ENCODE data around the gene PUSL1.

PUSL1 gene

DNA sequence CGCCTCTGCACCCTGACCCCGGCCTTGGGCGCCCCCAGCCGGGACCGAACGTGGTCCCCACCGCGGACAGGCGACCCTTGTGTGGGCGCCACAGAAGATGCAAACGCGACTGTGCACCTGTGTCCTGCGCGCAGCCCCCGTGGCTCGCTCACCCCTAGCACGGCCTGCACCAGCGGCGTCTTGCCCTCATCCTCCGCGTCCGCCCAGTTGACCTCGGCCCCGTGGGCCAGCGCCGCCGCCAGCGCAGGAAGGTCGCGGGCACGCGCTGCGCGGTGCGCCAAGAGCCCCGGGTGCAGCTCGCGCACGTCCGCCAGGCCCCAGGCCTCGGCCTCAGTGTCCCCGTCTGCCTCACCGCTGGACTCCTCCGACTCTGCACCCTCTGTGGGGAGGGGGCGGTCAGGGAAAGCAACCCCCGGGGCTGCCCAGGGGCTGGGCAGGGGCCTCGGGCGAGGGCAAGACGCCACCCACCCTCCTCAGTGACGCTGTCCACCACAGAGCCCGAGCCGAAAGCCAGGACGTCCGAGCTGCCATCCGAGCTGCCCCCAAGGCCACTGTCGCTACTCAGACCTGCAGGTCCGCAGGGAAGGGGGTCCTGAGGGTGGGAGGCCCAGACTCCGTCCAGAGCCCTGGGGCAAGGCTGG is 14.0 kb upstream of the PUSL1 start:
- DNase-seq (ENCODE audit: extremely low read depth, insufficient read length): no peak
- Histone ChIP-seq H3K27me3 (replicated peaks; ENCODE audit: control insufficient read depth, insufficient read depth, low read length) (no peaks in the 10 kb centered on the region), H3K4me3 (replicated peaks; ENCODE audit: low read depth, low read length) (no peak overlapping the region), H3K36me3 (ENCODE audit: control insufficient read depth, insufficient read depth, low read length) (no peaks in the 10 kb centered on the region)
- TF ChIP-seq, protein P1, sequence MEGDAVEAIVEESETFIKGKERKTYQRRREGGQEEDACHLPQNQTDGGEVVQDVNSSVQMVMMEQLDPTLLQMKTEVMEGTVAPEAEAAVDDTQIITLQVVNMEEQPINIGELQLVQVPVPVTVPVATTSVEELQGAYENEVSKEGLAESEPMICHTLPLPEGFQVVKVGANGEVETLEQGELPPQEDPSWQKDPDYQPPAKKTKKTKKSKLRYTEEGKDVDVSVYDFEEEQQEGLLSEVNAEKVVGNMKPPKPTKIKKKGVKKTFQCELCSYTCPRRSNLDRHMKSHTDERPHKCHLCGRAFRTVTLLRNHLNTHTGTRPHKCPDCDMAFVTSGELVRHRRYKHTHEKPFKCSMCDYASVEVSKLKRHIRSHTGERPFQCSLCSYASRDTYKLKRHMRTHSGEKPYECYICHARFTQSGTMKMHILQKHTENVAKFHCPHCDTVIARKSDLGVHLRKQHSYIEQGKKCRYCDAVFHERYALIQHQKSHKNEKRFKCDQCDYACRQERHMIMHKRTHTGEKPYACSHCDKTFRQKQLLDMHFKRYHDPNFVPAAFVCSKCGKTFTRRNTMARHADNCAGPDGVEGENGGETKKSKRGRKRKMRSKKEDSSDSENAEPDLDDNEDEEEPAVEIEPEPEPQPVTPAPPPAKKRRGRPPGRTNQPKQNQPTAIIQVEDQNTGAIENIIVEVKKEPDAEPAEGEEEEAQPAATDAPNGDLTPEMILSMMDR (IDR thresholded peaks at IDR 0.05; ENCODE audit: insufficient read depth, low read length, poor library complexity, severe bottlenecking): no peak

DNA sequence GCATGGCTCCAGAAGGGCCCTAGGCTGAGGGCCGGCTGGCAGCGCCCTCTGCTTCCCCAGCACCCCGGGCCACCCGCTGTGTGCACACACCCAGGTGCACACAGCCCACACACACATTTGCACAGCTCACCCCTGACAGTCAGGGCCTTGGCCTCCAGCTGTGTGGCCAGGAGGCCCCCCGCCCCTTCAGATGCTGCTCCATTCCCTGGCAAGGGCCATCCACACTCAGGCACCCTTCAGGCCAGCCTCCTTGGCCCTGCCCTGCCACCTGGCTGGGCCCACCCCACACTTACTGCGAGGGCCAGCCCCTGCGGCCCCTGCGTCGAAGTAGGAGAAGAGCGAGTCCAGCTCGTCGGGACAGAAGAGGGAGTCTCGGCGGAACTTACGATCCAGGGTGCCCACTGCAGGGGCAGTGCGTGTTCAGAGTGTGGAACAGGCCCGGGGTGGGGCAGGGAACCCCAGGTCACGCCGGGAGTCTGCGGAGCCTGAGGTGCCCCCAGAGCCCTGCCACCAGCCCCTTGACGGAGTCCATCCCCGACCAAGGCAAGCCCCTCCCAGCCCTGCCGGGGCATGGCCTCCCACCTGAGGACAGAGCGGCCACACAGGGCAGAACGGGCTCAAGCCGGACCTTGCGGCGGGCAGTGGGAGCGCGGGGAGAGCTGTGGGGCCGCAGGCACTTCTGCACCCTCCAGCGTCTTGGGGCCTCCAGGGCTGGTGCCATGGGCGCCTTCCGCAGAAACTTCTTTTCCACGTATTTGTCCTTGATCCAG is 13.1 kb upstream of the PUSL1 start:
- TF ChIP-seq, protein P1 (IDR thresholded peaks at IDR 0.05; ENCODE audit: insufficient read depth, low read length, poor library complexity, severe bottlenecking): no peak
- H3K27me3 ChIP-seq (replicated peaks; ENCODE audit: control insufficient read depth, insufficient read depth, low read length): no peaks in the 10 kb centered on the region
- DNase-seq (ENCODE audit: extremely low read depth, insufficient read length): no peak
- H3K4me3 ChIP-seq (replicated peaks; ENCODE audit: low read depth, low read length): no peak overlapping the region
- H3K36me3 ChIP-seq (ENCODE audit: control insufficient read depth, insufficient read depth, low read length): no peaks in the 10 kb centered on the region

DNA sequence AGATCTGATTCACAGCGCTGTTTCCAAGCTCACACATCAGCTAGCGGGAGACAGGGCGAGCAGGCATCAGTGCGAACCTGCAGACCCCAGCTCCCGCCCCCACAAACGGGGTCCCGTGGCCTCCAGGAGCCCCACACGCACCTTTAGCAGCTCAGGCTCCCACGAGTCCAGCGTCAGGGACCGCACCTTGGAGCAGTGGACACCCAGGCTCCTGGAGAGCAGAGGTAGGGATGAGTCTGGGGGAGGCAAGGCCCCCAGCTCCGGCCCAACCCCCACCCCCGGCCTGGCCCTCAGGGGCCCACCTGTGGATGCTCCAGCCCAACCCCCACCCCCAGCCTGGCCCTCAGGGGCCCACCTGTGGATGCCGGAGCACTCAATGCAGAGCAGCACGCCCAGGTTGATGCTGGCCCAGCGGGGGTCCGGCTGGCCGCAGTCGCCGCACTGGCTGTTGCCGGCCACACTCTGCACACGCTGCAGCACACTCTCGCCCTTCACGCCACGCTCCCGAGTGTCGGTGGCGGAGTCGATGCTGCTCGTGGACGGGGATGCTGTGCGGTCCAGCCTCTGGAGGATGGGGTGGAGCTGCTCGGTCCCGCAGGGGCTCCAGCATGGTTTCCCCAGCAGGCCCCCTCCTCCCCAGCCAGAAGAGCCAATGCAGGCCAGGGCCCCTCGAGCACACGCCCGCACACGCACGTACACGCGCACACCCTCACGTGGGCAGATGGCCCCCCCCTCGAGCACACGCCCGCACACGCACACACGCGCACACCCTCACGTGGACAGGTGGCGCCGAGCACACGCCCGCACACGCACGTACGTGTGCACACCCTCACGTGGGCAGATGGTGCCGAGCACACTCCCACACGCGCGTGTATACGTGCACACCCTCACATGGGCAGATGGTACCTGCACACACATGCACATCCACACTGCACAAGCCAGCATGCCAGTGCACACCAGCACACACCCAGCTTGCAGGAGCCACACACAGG is 12.0 kb upstream of the PUSL1 start:
- TF ChIP-seq, protein P1 (IDR thresholded peaks at IDR 0.05; ENCODE audit: insufficient read depth, low read length, poor library complexity, severe bottlenecking): no peak
- Histone ChIP-seq H3K36me3 (ENCODE audit: control insufficient read depth, insufficient read depth, low read length) (no peaks in the 10 kb centered on the region), H3K27me3 (replicated peaks; ENCODE audit: control insufficient read depth, insufficient read depth, low read length) (no peaks in the 10 kb centered on the region), H3K4me3 (replicated peaks; ENCODE audit: low read depth, low read length) (no peak overlapping the region)
- DNase-seq (ENCODE audit: extremely low read depth, insufficient read length): no peak

DNA sequence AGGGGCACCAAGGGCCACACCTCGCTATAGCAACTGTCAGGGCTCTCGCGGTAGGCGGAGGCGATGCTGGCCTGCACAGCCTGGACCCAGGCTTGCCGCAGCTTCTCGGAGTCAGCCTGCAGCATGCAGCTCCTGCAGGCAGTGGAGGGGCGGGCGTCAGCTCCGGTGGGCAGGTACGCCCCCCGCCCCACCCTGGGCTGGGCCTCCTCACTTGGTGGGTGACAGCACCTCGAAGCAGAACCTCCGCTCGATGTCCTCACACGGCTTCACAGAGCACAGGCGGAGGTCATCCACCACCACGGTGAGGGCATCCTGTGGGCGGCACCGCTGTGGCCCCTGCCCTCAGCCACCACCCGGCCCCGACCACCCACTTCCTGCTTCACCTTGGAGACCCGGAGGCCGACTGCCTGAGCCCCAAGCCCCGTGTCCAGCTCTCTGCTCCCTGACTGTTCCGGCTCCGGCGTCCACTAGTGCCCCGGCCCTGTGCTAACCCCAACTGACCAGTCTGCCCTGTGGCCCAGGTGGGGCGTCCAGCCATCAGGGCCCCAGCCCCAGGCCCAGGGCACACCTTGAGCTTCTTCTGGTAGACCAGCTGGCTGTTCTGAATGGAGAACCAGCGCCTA is 10.5 kb upstream of the PUSL1 start:
- DNase-seq (ENCODE audit: extremely low read depth, insufficient read length): no peak
- no peaks in the 10 kb centered on the region for H3K27me3 ChIP-seq (replicated peaks; ENCODE audit: control insufficient read depth, insufficient read depth, low read length)
- H3K4me3 ChIP-seq (replicated peaks; ENCODE audit: low read depth, low read length): no peak overlapping the region
- no peaks in the 10 kb centered on the region for H3K36me3 ChIP-seq (ENCODE audit: control insufficient read depth, insufficient read depth, low read length)
- TF ChIP-seq, protein P1 (IDR thresholded peaks at IDR 0.05; ENCODE audit: insufficient read depth, low read length, poor library complexity, severe bottlenecking): no peak

DNA sequence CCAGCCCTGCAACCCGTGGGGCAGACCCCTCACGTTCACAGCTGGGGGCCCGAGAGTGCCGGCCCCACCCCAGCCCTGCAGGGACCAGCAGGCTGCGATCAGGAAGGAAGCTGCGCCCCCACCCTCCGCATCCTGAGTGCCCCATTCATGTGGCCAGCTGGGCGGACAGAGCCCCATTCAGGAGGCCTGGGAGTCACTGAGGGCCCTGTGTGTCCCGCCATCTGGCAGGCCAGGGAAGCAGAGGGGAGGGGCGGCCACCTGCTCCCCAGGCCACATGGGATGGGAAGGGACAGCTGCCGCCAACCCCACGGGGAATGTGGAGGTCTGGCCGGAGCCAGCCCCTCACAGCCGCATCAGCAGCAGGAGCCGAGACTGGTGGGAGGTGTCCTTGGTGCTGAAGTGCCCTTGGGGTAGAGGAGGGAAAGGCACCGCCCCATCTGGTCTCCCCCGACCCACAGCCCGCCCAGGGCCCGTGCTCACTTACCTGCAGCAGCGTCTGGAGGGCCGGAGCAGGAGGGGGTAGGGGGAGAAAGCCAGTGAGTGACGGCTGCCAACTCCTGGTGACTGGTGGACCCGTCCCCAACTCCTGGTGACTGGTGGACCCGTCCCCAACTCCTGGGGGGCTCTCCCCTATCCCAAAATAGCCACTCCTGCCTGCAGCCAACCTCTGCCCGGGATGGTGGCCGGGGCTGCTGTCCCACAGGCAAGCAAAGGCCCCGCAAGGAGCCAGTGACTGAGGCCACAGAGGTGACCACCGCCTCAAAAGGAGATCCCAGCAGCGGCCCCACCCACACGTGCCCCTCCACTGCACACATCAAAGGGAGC is 9.3 kb upstream of the PUSL1 start:
- no peak for DNase-seq (ENCODE audit: extremely low read depth, insufficient read length)
- H3K36me3 ChIP-seq (ENCODE audit: control insufficient read depth, insufficient read depth, low read length): no peaks in the 10 kb centered on the region
- H3K4me3 ChIP-seq (replicated peaks; ENCODE audit: low read depth, low read length): no peak overlapping the region
- TF ChIP-seq, protein P1 (IDR thresholded peaks at IDR 0.05; ENCODE audit: insufficient read depth, low read length, poor library complexity, severe bottlenecking): no peak
- H3K27me3 ChIP-seq (replicated peaks; ENCODE audit: control insufficient read depth, insufficient read depth, low read length): no peaks in the 10 kb centered on the region

Data from GM06990 (cell line).